Breast epithelium (tissue), 3 donors: Measurements from ENCODE around the gene RUBCNL.

Experiments used
- CTCF ChIP-seq, 3 donors: fragments of 450-650 bp; IDR thresholded peaks; one replicate each; pipeline ENCODE4 v1.5.1; 2016 to 2017; ENCODE audit warnings: antibody characterized with exemption in 3 of 3, mild to moderate bottlenecking in 3 of 3, moderate library complexity in 3 of 3
- POLR2A ChIP-seq: fragments of 450-650 bp; IDR thresholded peaks from one replicate; pipeline ENCODE4 v1.6.1; 2016; ENCODE audit warnings: antibody characterized with exemption, mild to moderate bottlenecking, moderate library complexity
- POLR2AphosphoS5 ChIP-seq, 3 donors: sonication (generic); formaldehyde crosslinking; IDR thresholded peaks; one replicate each; pipeline ENCODE4 v1.6.1; 2017; ENCODE audit warnings: antibody characterized with exemption in 3 of 3

- TF ChIP-seq POLR2A (no peak), CTCF (IDR thresholded peaks at IDR 0.05) (no peak), POLR2AphosphoS5 (IDR thresholded peaks at IDR 0.05) (no peak)
Measured at GRCh38 chr13:46332772-46333171, 54.3 kb downstream of the RUBCNL start.
